ENCODE measurements around the gene KMT2C.

KMT2C gene

DNA sequence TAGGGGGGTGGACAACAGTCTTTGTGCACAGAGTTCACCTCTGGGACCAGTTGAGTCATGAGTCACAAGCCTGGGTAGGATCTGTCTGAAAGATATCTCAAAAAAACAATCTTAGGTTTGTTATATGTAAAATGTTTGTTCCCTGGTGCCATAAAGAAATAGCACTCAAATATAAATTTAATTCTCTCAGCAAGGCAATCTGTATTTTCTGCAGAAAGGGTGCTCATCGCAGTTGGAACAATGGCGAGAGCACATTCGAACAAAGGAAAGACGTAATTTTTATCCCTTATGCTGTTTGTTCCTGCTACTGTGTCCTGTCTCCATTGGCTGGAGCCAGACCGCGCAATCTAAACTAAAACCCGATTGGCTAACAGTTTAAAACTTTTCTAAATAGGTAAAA, 346.6 kb downstream of the KMT2C start:
- no peak for DNase-seq

DNA sequence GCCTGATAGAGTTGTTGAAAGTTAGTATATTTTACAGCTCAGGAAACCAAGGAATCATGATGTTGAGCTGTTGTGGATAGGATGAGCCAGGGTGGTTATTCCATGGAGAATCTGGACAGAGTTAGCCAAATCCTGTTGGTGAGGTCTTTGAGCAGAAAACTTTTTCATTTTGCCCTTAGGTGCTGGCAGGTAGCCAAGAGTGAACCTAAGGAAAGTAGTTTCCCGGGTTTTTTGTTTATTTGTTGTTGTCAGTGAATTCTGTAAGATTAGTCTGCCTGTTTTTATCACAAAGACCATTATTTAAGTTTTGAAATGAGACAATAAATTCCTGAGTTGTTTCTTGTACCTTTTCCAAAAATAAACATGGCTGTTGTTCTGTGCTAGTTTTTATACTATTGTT, 349.3 kb downstream of the KMT2C start:
- DNase-seq = no peak

GRCh38 chr7:152085131-152085530, 350.7 kb downstream of the KMT2C start:
- no peak for DNase-seq

Measured in NCI-H446 (cell line).